HG02610 (cell line): Measurements from ENCODE around the gene CFAP57.
"Not testable (repeated sequence)": the region's sequence is repeated elsewhere in the genome, so short reads cannot be mapped to it uniquely, and the experiment has no call there.

ENCODE experiments used
- ATAC-seq: cut with Tn5 transposase; IDR thresholded peaks from one replicate; pipeline ENCODE4 v1.9.1; 2021; ENCODE audit warnings: mild to moderate bottlenecking, moderate library complexity; ENCODE audit not compliant: unreplicated experiment

The CFAP57 gene

GRCh38 chr1:43171876-43172526 is at the start of gene CFAP57, which contains the start of gene EBNA1BP2:
TSS of gene CFAP57 (plus strand) at chr1:43172330. CDS start at chr1:43172754, 424 bp downstream.
TSS of gene EBNA1BP2 (minus strand) at chr1:43172290. CDS start at chr1:43172118, 172 bp downstream.
- ATAC-seq, result peak; percentile 88

- ATAC-seq, result no peak
Observed at GRCh38 chr1:43123031-43123430, 49.1 kb upstream of the CFAP57 start.

GRCh38 chr1:43128816-43129215 is 43.3 kb upstream of the CFAP57 start:
- no peak for ATAC-seq

GRCh38 chr1:43129426-43129825 is 42.7 kb upstream of the CFAP57 start:
- no peak for ATAC-seq

GRCh38 chr1:43134068-43134467 is 38.1 kb upstream of the CFAP57 start:
- ATAC-seq, result no peak

- ATAC-seq, result no peak
Observed at GRCh38 chr1:43134640-43135039, 37.5 kb upstream of the CFAP57 start.

- ATAC-seq, result no peak
Observed at GRCh38 chr1:43135857-43136781, 36.0 kb upstream of the CFAP57 start.

GRCh38 chr1:43137445-43138052 is 34.6 kb upstream of the CFAP57 start:
- ATAC-seq, result no peak

GRCh38 chr1:43139295-43139694 is 32.8 kb upstream of the CFAP57 start:
- ATAC-seq, result not testable (repeated sequence)

- ATAC-seq, result no peak
Observed at GRCh38 chr1:43140010-43140409, 32.1 kb upstream of the CFAP57 start.

- no peak for ATAC-seq
Observed at GRCh38 chr1:43140583-43140982, 31.5 kb upstream of the CFAP57 start.

- no peak for ATAC-seq
Observed at GRCh38 chr1:43143441-43143888, 28.7 kb upstream of the CFAP57 start.

GRCh38 chr1:43144237-43144636 is 27.9 kb upstream of the CFAP57 start:
- ATAC-seq, result no peak

- no peak for ATAC-seq
Observed at GRCh38 chr1:43147625-43148327, 24.4 kb upstream of the CFAP57 start.

- no peak for ATAC-seq
Observed at GRCh38 chr1:43149889-43150288, 22.2 kb upstream of the CFAP57 start.

GRCh38 chr1:43152866-43153265 is 19.3 kb upstream of the CFAP57 start:
- no peak for ATAC-seq

- no peak for ATAC-seq
Observed at GRCh38 chr1:43153443-43153842, 18.7 kb upstream of the CFAP57 start.

GRCh38 chr1:43156026-43156425 is 16.1 kb upstream of the CFAP57 start:
- no peak for ATAC-seq

GRCh38 chr1:43165162-43165561 is 7.0 kb upstream of the CFAP57 start:
- ATAC-seq, result no peak

- ATAC-seq, result no peak
Observed at GRCh38 chr1:43165765-43166164, 6.4 kb upstream of the CFAP57 start.
